HepG2 (cell line): ENCODE data around the gene TLCD3B. TPM values are rescaled to one million over a fixed set of nuclear protein-coding genes. Genes with fewer than 3 reads are reported as not detected.
A peak's percentile ranks its signal among the peaks of the same experiment; 100 is the strongest.

Experiments
- CBX1 ChIP-seq: IDR thresholded peaks from one replicate; pipeline ENCODE4 v1.6.1; 2016; ENCODE audit warnings: antibody characterized with exemption, low read depth
- CBX5 ChIP-seq: sonication (generic); formaldehyde crosslinking; IDR thresholded peaks from 2 replicates; pipeline ENCODE4 v1.4.0; 2020; ENCODE audit warnings: missing genetic modification reagents, borderline replicate concordance
- HMGXB3 ChIP-seq: sonication (generic); formaldehyde crosslinking; IDR thresholded peaks from 2 replicates; pipeline ENCODE4 v1.4.0; 2020; ENCODE audit warnings: missing genetic modification reagents, borderline replicate concordance
- HOXA3 ChIP-seq: sonication (generic); formaldehyde crosslinking; IDR thresholded peaks from 2 replicates; pipeline ENCODE4 v1.5.0; 2020; ENCODE audit warnings: missing genetic modification reagents
- MIER2 ChIP-seq: IDR thresholded peaks from 2 replicates; pipeline ENCODE4 v1.6.1; 2016; ENCODE audit warnings: missing biosample characterization, missing genetic modification reagents
- NFKB2 ChIP-seq: sonication (generic); formaldehyde crosslinking; IDR thresholded peaks from 2 replicates; pipeline ENCODE4 v1.4.0; 2020; ENCODE audit warnings: missing genetic modification reagents, borderline replicate concordance
- NR2C2 ChIP-seq: sonication (generic); formaldehyde crosslinking; IDR thresholded peaks from 2 replicates; pipeline ENCODE4 v1.4.0; 2020; ENCODE audit warnings: missing genetic modification reagents, mild to moderate bottlenecking, moderate library complexity, borderline replicate concordance
- TBX2 ChIP-seq: sonication (generic); formaldehyde crosslinking; IDR thresholded peaks from 2 replicates; pipeline ENCODE4 v1.5.0; 2020; ENCODE audit warnings: missing genetic modification reagents, mild to moderate bottlenecking, borderline replicate concordance
- TFDP2 ChIP-seq: sonication (generic); formaldehyde crosslinking; IDR thresholded peaks from 2 replicates; pipeline ENCODE4 v1.4.0; 2020; ENCODE audit warnings: missing genetic modification reagents
- TFE3 ChIP-seq: IDR thresholded peaks from 2 replicates; pipeline ENCODE4 v1.6.1; 2016
- ZNF569 ChIP-seq: sonication (generic); formaldehyde crosslinking; IDR thresholded peaks from 2 replicates; pipeline ENCODE4 v1.5.0; 2020; ENCODE audit warnings: mild to moderate bottlenecking, missing genetic modification reagents, moderate library complexity, borderline replicate concordance
- polyA plus RNA-seq, 8 experiments: library from polyadenylated mRNA; depleted of rRNA in 3 of 8; stranded (reverse) in 7 of 8; unstranded in 1 of 8; fragments of >200 nt; fragmentation: Illumina TruSeq in 4 of 8; extraction: Trizol in 4 of 8; gene quantifications; 2 replicates each; pipeline versions ENCODE4 v1.2.1 to v1.2.3, GENCODE V29; 2011 to 2016; ENCODE audit warnings: low read depth in 4 of 8, missing spikeins in 1 of 8, mixed read lengths in 1 of 8; ENCODE audit not compliant: insufficient read depth in 1 of 8
- total RNA-seq, 5 experiments: library from RNA; depleted of rRNA; stranded (reverse); fragments of >200 nt; fragmentation: Illumina TruSeq; extraction: Trizol; gene quantifications; 2 replicates each; pipeline ENCODE4 v1.2.3, GENCODE V29; 2016; ENCODE audit warnings: low read depth in 1 of 5
- TF ChIP-seq, protein P1 (sequence below): sonication (generic); formaldehyde crosslinking; IDR thresholded peaks from 2 replicates; pipeline ENCODE4 v1.4.0; 2020; ENCODE audit warnings: missing genetic modification reagents
- TF ChIP-seq, protein P2 (sequence below): sonication (generic); formaldehyde crosslinking; IDR thresholded peaks from 2 replicates; pipeline ENCODE4 v1.8.1; 2023; ENCODE audit warnings: missing genetic modification reagents, mild to moderate bottlenecking, borderline replicate concordance

The TLCD3B gene
- total and polyA plus RNA-seq, 2 of the 13 experiments (the other 11 are each of a cell fraction or from before 2014, with no cell fraction given), result not detected

GRCh38 chr16:30054959-30055553 lies 24.0 kb upstream of the TLCD3B start (continued):
- TF ChIP-seq TFDP2 (CRISPR knock-in tag) (0 out of 2 replicates have a peak, but pooled peaks have one; percentile 21), HOXA3 (CRISPR knock-in tag) (peak; percentile 54; the same call in 1 of the 2 replicates), NR2C2 (CRISPR knock-in tag) (no peak), CBX1 (no peak), TBX2 (CRISPR knock-in tag) (peak; percentile 13), TFE3 (CRISPR knock-in tag) (no peak), CBX5 (CRISPR knock-in tag) (0 out of 2 replicates have a peak, but pooled peaks have one; percentile 49), HMGXB3 (CRISPR knock-in tag) (0 out of 2 replicates have a peak, but pooled peaks have one; percentile 53), MIER2 (CRISPR knock-in tag) (no peak), ZNF569 (CRISPR knock-in tag) (no peak), NFKB2 (CRISPR knock-in tag) (0 out of 2 replicates have a peak, but pooled peaks have one; percentile 40)
- TF ChIP-seq, protein P1, sequence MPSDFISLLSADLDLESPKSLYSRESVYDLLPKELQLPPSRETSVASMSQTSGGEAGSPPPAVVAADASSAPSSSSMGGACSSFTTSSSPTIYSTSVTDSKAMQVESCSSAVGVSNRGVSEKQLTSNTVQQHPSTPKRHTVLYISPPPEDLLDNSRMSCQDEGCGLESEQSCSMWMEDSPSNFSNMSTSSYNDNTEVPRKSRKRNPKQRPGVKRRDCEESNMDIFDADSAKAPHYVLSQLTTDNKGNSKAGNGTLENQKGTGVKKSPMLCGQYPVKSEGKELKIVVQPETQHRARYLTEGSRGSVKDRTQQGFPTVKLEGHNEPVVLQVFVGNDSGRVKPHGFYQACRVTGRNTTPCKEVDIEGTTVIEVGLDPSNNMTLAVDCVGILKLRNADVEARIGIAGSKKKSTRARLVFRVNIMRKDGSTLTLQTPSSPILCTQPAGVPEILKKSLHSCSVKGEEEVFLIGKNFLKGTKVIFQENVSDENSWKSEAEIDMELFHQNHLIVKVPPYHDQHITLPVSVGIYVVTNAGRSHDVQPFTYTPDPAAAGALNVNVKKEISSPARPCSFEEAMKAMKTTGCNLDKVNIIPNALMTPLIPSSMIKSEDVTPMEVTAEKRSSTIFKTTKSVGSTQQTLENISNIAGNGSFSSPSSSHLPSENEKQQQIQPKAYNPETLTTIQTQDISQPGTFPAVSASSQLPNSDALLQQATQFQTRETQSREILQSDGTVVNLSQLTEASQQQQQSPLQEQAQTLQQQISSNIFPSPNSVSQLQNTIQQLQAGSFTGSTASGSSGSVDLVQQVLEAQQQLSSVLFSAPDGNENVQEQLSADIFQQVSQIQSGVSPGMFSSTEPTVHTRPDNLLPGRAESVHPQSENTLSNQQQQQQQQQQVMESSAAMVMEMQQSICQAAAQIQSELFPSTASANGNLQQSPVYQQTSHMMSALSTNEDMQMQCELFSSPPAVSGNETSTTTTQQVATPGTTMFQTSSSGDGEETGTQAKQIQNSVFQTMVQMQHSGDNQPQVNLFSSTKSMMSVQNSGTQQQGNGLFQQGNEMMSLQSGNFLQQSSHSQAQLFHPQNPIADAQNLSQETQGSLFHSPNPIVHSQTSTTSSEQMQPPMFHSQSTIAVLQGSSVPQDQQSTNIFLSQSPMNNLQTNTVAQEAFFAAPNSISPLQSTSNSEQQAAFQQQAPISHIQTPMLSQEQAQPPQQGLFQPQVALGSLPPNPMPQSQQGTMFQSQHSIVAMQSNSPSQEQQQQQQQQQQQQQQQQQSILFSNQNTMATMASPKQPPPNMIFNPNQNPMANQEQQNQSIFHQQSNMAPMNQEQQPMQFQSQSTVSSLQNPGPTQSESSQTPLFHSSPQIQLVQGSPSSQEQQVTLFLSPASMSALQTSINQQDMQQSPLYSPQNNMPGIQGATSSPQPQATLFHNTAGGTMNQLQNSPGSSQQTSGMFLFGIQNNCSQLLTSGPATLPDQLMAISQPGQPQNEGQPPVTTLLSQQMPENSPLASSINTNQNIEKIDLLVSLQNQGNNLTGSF (CRISPR knock-in tag), result no peak
- TF ChIP-seq, protein P2, sequence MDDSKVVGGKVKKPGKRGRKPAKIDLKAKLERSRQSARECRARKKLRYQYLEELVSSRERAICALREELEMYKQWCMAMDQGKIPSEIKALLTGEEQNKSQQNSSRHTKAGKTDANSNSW (CRISPR knock-in tag), result no peak
